HS-27A (cell line): Measurements from ENCODE around the gene BCL6B.
A peak's percentile ranks its signal among the peaks of the same experiment; 100 is the strongest.
"Not testable (repeated sequence)": the region's sequence is repeated elsewhere in the genome, so short reads cannot be mapped to it uniquely, and the experiment has no call there.

Experiments
- DNase-seq: peaks from one replicate; pipeline ENCODE4 v3.0.0-alpha.2; 2012; ENCODE audit warnings: low read depth, missing footprints

BCL6B gene

GRCh38 chr17:7029096-7029495, 6.2 kb downstream of the BCL6B start:
- no peak for DNase-seq

- no peak for DNase-seq
Observed at GRCh38 chr17:7029659-7030058, 6.8 kb downstream of the BCL6B start.

GRCh38 chr17:7034955-7035590, 12.2 kb downstream of the BCL6B start:
- DNase-seq: no peak

GRCh38 chr17:7035591-7036368, 12.9 kb downstream of the BCL6B start, which contains the start of gene SLC16A13:
Gene SLC16A13 (plus strand): TSS chr17:7036015. CDS start chr17:7036383, 368 bp downstream.
- peak; percentile 65 for DNase-seq

GRCh38 chr17:7038025-7038862, 15.4 kb downstream of the BCL6B start:
- DNase-seq: no peak

GRCh38 chr17:7039832-7040231, 17.0 kb downstream of the BCL6B start:
- DNase-seq: no peak

- DNase-seq: no peak
Observed at GRCh38 chr17:7041607-7042500, 19.0 kb downstream of the BCL6B start.

- no peak for DNase-seq
Observed at GRCh38 chr17:7042501-7043181, 19.8 kb downstream of the BCL6B start.

- DNase-seq: no peak
Observed at GRCh38 chr17:7043182-7043496, 20.3 kb downstream of the BCL6B start.

- no peak for DNase-seq
Observed at GRCh38 chr17:7043497-7044198, 20.8 kb downstream of the BCL6B start, which contains the start of gene SLC16A11. Gene SLC16A11 (minus strand): TSS chr17:7044092. CDS start chr17:7043513, 579 bp downstream.

- peak; percentile 29 for DNase-seq
Observed at GRCh38 chr17:7045492-7046126, 22.8 kb downstream of the BCL6B start.

GRCh38 chr17:7046127-7046724, 23.4 kb downstream of the BCL6B start:
- DNase-seq: no peak

GRCh38 chr17:7046725-7047397, 24.0 kb downstream of the BCL6B start:
- not testable (repeated sequence) for DNase-seq

GRCh38 chr17:7047566-7047965, 24.7 kb downstream of the BCL6B start:
- no peak for DNase-seq

GRCh38 chr17:7048968-7049367, 26.1 kb downstream of the BCL6B start:
- no peak for DNase-seq

GRCh38 chr17:7050583-7050982, 27.7 kb downstream of the BCL6B start:
- DNase-seq: not testable (repeated sequence)

GRCh38 chr17:7056386-7056785, 33.5 kb downstream of the BCL6B start:
- DNase-seq: no peak

- DNase-seq: no peak
Observed at GRCh38 chr17:7058831-7059447, 36.1 kb downstream of the BCL6B start.
